SK-N-SH (cell line): Measurements from ENCODE around the gene CHST13. TPM values are rescaled to one million over a fixed set of nuclear protein-coding genes. Genes with fewer than 3 reads are reported as not detected.

ENCODE experiments used
- CTCF ChIA-PET: fragments of 300-600, 350-600 bp; formaldehyde crosslinking; extraction: SDS; loops from one replicate; lab custom pipeline; 2021; lab: Yijun Ruan, JAX
- POLR2A ChIA-PET: fragments of 350-600 bp; sonication (Branson Sonifier 250); formaldehyde crosslinking; extraction: SDS; loops from one replicate; lab custom pipeline; 2020; ENCODE audit warnings: antibody characterized with exemption, inconsistent platforms; lab: Yijun Ruan, JAX
- DNase-seq: peaks from one replicate; pipeline ENCODE4 v3.0.0; 2012
- H2AFZ ChIP-seq: fragments of 200-600 bp; sonication (generic); 2 replicates; pipeline ENCODE4 v1.8.1; 2016; ENCODE audit warnings: antibody characterized with exemption, mild to moderate bottlenecking, low read depth
- H3F3A ChIP-seq: fragments of 200-600 bp; sonication (generic); replicated peaks from 2 replicates; pipeline ENCODE3; 2016; ENCODE audit warnings: antibody characterized with exemption, mild to moderate bottlenecking; ENCODE audit not compliant: insufficient read depth
- H3K27ac ChIP-seq, 2 experiments: fragments of 200-500 bp in 1 of 2; fragments of 200-600 bp in 1 of 2; sonication (Bioruptor generic) in 1 of 2; sonication (generic), shearing (Covaris generic) in 1 of 2; 2 replicates each; pipeline versions ENCODE4 v1.5.1 to v1.6.1; 2014 to 2016; ENCODE audit warnings: low read depth in 2 of 2, inconsistent platforms in 1 of 2, low read length in 1 of 2, mild to moderate bottlenecking in 1 of 2, mixed read lengths in 1 of 2
- H3K27me3 ChIP-seq: fragments of 200-600 bp; sonication (generic), shearing (Covaris generic); 2 replicates; pipeline ENCODE4 v1.6.1; 2016; ENCODE audit warnings: mixed run types; ENCODE audit not compliant: insufficient read depth
- H3K36me3 ChIP-seq, 2 experiments: fragments of 200-500 bp in 1 of 2; fragments of 200-600 bp in 1 of 2; sonication (Bioruptor generic) in 1 of 2; sonication (generic) in 1 of 2; replicated peaks in 1 of 2; 2 replicates each; pipeline versions ENCODE3 to v1.5.1; 2014 to 2016; ENCODE audit warnings: low read length in 1 of 2, mild to moderate bottlenecking in 1 of 2; ENCODE audit not compliant: insufficient read depth in 2 of 2, control insufficient read depth in 1 of 2
- H3K4me1 ChIP-seq, 2 experiments: fragments of 200-500 bp in 1 of 2; fragments of 200-600 bp in 1 of 2; sonication (Bioruptor generic) in 1 of 2; sonication (generic), shearing (Covaris generic) in 1 of 2; 2 replicates each; pipeline versions ENCODE4 v1.5.1 to v1.6.1; 2014 to 2016; ENCODE audit warnings: low read depth in 1 of 2, low read length in 1 of 2, mixed run types in 1 of 2; ENCODE audit not compliant: insufficient read depth in 2 of 2, control insufficient read depth in 1 of 2
- H3K4me2 ChIP-seq: fragments of 200-600 bp; sonication (generic), shearing (Covaris generic); 2 replicates; pipeline ENCODE4 v1.6.1; 2017; ENCODE audit warnings: mixed run types
- H3K4me3 ChIP-seq, 2 experiments: fragments of 200-500 bp in 1 of 2; fragments of 200-600 bp in 1 of 2; sonication (Bioruptor generic) in 1 of 2; sonication (generic), shearing (Covaris generic) in 1 of 2; 2 replicates each; pipeline versions ENCODE4 v1.5.1 to v1.8.1; 2014 to 2016; ENCODE audit warnings: low read depth in 2 of 2, inconsistent platforms in 1 of 2, low read length in 1 of 2, mild to moderate bottlenecking in 1 of 2, mixed read lengths in 1 of 2, moderate library complexity in 1 of 2
- H3K79me2 ChIP-seq: fragments of 200-600 bp; sonication (generic); 2 replicates; pipeline ENCODE4 v1.8.1; 2017; ENCODE audit warnings: mild to moderate bottlenecking; ENCODE audit not compliant: insufficient read depth
- H3K9ac ChIP-seq: fragments of 200-600 bp; sonication (generic); 2 replicates; pipeline ENCODE4 v1.6.1; 2017; ENCODE audit warnings: mixed run types
- H3K9me2 ChIP-seq: fragments of 200-600 bp; sonication (generic); 2 replicates; pipeline ENCODE4 v1.6.1; 2017; ENCODE audit warnings: mixed run types
- H3K9me3 ChIP-seq: fragments of 200-600 bp; sonication (generic); 2 replicates; pipeline ENCODE4 v1.6.1; 2017; ENCODE audit warnings: mixed run types, mild to moderate bottlenecking, moderate library complexity
- H4K20me1 ChIP-seq: fragments of 200-600 bp; sonication (generic); 2 replicates; pipeline ENCODE4 v1.6.1; 2017; ENCODE audit warnings: mild to moderate bottlenecking, mixed run types; ENCODE audit not compliant: insufficient read depth
- CHD2 ChIP-seq: fragments of 150-350 bp; IDR thresholded peaks from 2 replicates; pipeline ENCODE4 v1.6.1; 2018; ENCODE audit warnings: low read length; ENCODE audit not compliant: partially characterized antibody
- CTCF ChIP-seq: fragments of 200-600 bp; sonication (generic); IDR thresholded peaks from 2 replicates; pipeline ENCODE4 v1.6.1; 2017; ENCODE audit warnings: antibody characterized with exemption, mild to moderate bottlenecking, moderate library complexity
- EP300 ChIP-seq, 2 experiments: IDR thresholded peaks; 2 replicates each; pipeline versions ENCODE4 v1.4.0 to v1.6.1; 2012; ENCODE audit warnings: borderline replicate concordance in 1 of 2, low read depth in 1 of 2, low read length in 1 of 2
- GABPA ChIP-seq: IDR thresholded peaks from 2 replicates; pipeline ENCODE4 v1.4.0; 2012; ENCODE audit warnings: low read depth, mild to moderate bottlenecking
- MAX ChIP-seq: IDR thresholded peaks from 2 replicates; pipeline ENCODE4 v1.4.0; 2012; ENCODE audit warnings: low read depth
- NFIC ChIP-seq: IDR thresholded peaks from 2 replicates; pipeline ENCODE4 v1.4.0; 2012; ENCODE audit warnings: borderline replicate concordance
- NRF1 ChIP-seq: IDR thresholded peaks from 2 replicates; pipeline ENCODE4 v1.6.1; 2012; ENCODE audit warnings: low read depth, mild to moderate bottlenecking, low read length
- RCOR1 ChIP-seq: fragments of 150-350 bp; IDR thresholded peaks from 2 replicates; pipeline ENCODE4 v1.6.1; 2017; ENCODE audit warnings: antibody characterized with exemption, low read length
- RFX5 ChIP-seq: IDR thresholded peaks from 2 replicates; pipeline ENCODE4 v1.6.1; 2012; ENCODE audit warnings: mild to moderate bottlenecking, improper control_type of control experiment, low read length
- SIN3A ChIP-seq: IDR thresholded peaks from 2 replicates; pipeline ENCODE4 v1.6.1; 2012; ENCODE audit warnings: low read depth, mild to moderate bottlenecking, low read length, moderate library complexity, borderline replicate concordance
- TEAD4 ChIP-seq: IDR thresholded peaks from 2 replicates; pipeline ENCODE4 v1.4.0; 2012; ENCODE audit warnings: mild to moderate bottlenecking, borderline replicate concordance; ENCODE audit not compliant: insufficient read depth
- USF1 ChIP-seq: IDR thresholded peaks from 2 replicates; pipeline ENCODE4 v1.4.0; 2012; ENCODE audit warnings: low read depth, borderline replicate concordance
- USF2 ChIP-seq: fragments of 150-350 bp; IDR thresholded peaks from 2 replicates; pipeline ENCODE4 v1.6.1; 2017; ENCODE audit warnings: antibody characterized with exemption, low read length, low read depth, borderline replicate concordance
- YY1 ChIP-seq: IDR thresholded peaks from 2 replicates; pipeline ENCODE4 v1.4.0; 2012; ENCODE audit warnings: low read depth, mild to moderate bottlenecking
- WGBS: methylation state at CpG from one replicate; pipeline ENCODE4 v1.1.6; 2017; ENCODE audit warnings: low lambda C conversion rate; 5-methylcytosine and 5-hydroxymethylcytosine counted together
- polyA plus RNA-seq, 3 experiments: library from polyadenylated mRNA; depleted of rRNA; stranded (reverse); fragments of >200 nt; gene quantifications; 2 replicates each; pipeline ENCODE4 v1.2.3, GENCODE V29; 2012

CHST13 gene
- polyA plus RNA-seq, 1 of the 3 experiments (the other 2 are of a cell fraction) = 0.41 TPM

GRCh38 chr3:126568776-126569342 is 44.9 kb downstream of the CHST13 start (continued):
- no peak for TF ChIP-seq SIN3A
- no peak for TF ChIP-seq YY1
- no peak for TF ChIP-seq NFIC
- no peak for TF ChIP-seq MAX
- TF ChIP-seq TEAD4 = no peak

- Histone ChIP-seq H2AFZ (no peak overlapping the region), H3K36me3 (no peaks in the 10 kb centered on the region), H3K9me3 (no peaks in the 10 kb centered on the region), H4K20me1 (no peaks in the 10 kb centered on the region), H3K27me3 (no peaks in the 10 kb centered on the region), H3F3A (no peaks in the 10 kb centered on the region), H3K79me2 (no peaks in the 10 kb centered on the region), H3K27ac (no peak overlapping the region), H3K4me2 (no peak overlapping the region), H3K9ac (no peak overlapping the region), H3K4me1 (no peaks in the 10 kb centered on the region; a peak in 1 of 4 replicates), H3K4me3 (no peak overlapping the region), H3K9me2 (no peaks in the 10 kb centered on the region)
- no peak for TF ChIP-seq GABPA
- POLR2A ChIA-PET = no interaction called here
- 66% methylated on average over 3 of the region's 9 CpGs for WGBS
- CTCF ChIA-PET = interaction anchor here (0.9 to 1.5 kb wide), 4 partner anchors 22 to 49 kb away, joined by 3 to 4 read pairs (median 3); no protein-coding TSS in a partner anchor
- no peak for DNase-seq
Measured at GRCh38 chr3:126569390-126569975, 45.5 kb downstream of the CHST13 start.

- ChIA-PET POLR2A (no interaction called here), CTCF (interaction anchor here (1.2 kb wide), 1 partner anchor 23 kb away, joined by 3 read pairs; no protein-coding TSS in a partner anchor)
- H3K4me3 ChIP-seq = no peak overlapping the region
- H3K36me3 ChIP-seq = no peaks in the 10 kb centered on the region
- no peaks in the 10 kb centered on the region; a peak in 1 of 4 replicates for H3K4me1 ChIP-seq
- H3K9ac ChIP-seq = no peak overlapping the region
- no peaks in the 10 kb centered on the region for H3K9me3 ChIP-seq
- H3K27me3 ChIP-seq = no peaks in the 10 kb centered on the region
- WGBS = 30% methylated on average over 2 of the region's 6 CpGs
- no peaks in the 10 kb centered on the region for H3K9me2 ChIP-seq
- no peak overlapping the region for H3K27ac ChIP-seq
- no peaks in the 10 kb centered on the region for H3F3A ChIP-seq
- no peak overlapping the region for H3K4me2 ChIP-seq
- no peak for TF ChIP-seq RFX5
- H2AFZ ChIP-seq = no peak overlapping the region
- DNase-seq = no peak
- no peaks in the 10 kb centered on the region for H3K79me2 ChIP-seq
- H4K20me1 ChIP-seq = no peaks in the 10 kb centered on the region
Measured at GRCh38 chr3:126570103-126570541, 46.2 kb downstream of the CHST13 start.

GRCh38 chr3:126571078-126571477 is 47.1 kb downstream of the CHST13 start:
- no peak overlapping the region for H2AFZ ChIP-seq
- H3K4me2 ChIP-seq = no peak overlapping the region
- no peaks in the 10 kb centered on the region; a peak in 1 of 4 replicates for H3K4me1 ChIP-seq
- no peak for DNase-seq
- H3K27ac ChIP-seq = no peak overlapping the region
- POLR2A ChIA-PET = no interaction called here
- H3K79me2 ChIP-seq = no peaks in the 10 kb centered on the region
- no peaks in the 10 kb centered on the region for H4K20me1 ChIP-seq
- H3K9me3 ChIP-seq = no peaks in the 10 kb centered on the region
- no peaks in the 10 kb centered on the region for H3K36me3 ChIP-seq
- no peak overlapping the region for H3K9ac ChIP-seq
- no peaks in the 10 kb centered on the region for H3F3A ChIP-seq
- no peaks in the 10 kb centered on the region for H3K9me2 ChIP-seq
- no peaks in the 10 kb centered on the region for H3K27me3 ChIP-seq
- CTCF ChIA-PET = no interaction called here
- 84% methylated on average over 7 of the region's 7 CpGs for WGBS
- no peak overlapping the region for H3K4me3 ChIP-seq
- no peak for TF ChIP-seq CHD2
- no peak for TF ChIP-seq TEAD4
- TF ChIP-seq USF1 = no peak
- TF ChIP-seq USF2 = no peak
- TF ChIP-seq EP300 (IDR thresholded peaks at IDR 0.05; ENCODE audit: borderline replicate concordance in 1 of 2, low read depth in 1 of 2, low read length in 1 of 2) = no peak
- no peak for TF ChIP-seq RCOR1
- no peak for TF ChIP-seq GABPA
- no peak for TF ChIP-seq NRF1
- TF ChIP-seq YY1 = no peak
- TF ChIP-seq MAX = no peak
- no peak for TF ChIP-seq CTCF
